Activated T-cell treated with anti-CD3 and anti-CD28 coated beads, Interleukin-2, amount 50 U/mL, for 72 hours (primary cell): ENCODE results near the gene SYT1. TPM values are rescaled to one million over a fixed set of nuclear protein-coding genes. Genes with fewer than 3 reads are reported as not detected.

Experiments
- ATAC-seq, 2 donors: fragments of 150-1000 bp; cut with Tn5 transposase; replicated peaks in 1 of 2; 2 replicates each; pipeline ENCODE4 v1.10.0; 2021; ENCODE audit warnings: moderate library complexity in 2 of 2, mild to moderate bottlenecking in 1 of 2
- DNase-seq, 2 donors: peaks; one replicate each; pipeline ENCODE4 v3.0.0; 2021 to 2022; ENCODE audit warnings: mixed read lengths in 1 of 2
- H3K27ac Mint-ChIP-seq: one replicate; pipeline ENCODE4 v1.8.0; 2022; ENCODE audit warnings: mild to moderate bottlenecking, moderate library complexity, mixed read lengths
- H3K27me3 Mint-ChIP-seq: one replicate; pipeline ENCODE4 v1.8.0; 2022; ENCODE audit warnings: low read depth, mixed read lengths
- H3K36me3 Mint-ChIP-seq, 2 donors: one replicate each; pipeline ENCODE4 v1.8.0; 2022; ENCODE audit warnings: mixed read lengths in 2 of 2, mild to moderate bottlenecking in 1 of 2; ENCODE audit not compliant: insufficient read depth in 2 of 2
- H3K4me1 Mint-ChIP-seq: one replicate; pipeline ENCODE4 v1.8.0; 2022; ENCODE audit warnings: low read depth, mixed read lengths
- H3K4me3 Mint-ChIP-seq, 2 donors: one replicate each; pipeline ENCODE4 v1.8.0; 2022; ENCODE audit warnings: mild to moderate bottlenecking in 2 of 2, mixed read lengths in 2 of 2, moderate library complexity in 2 of 2
- H3K9me3 Mint-ChIP-seq, 2 donors: one replicate each; pipeline ENCODE4 v1.8.0; 2022; ENCODE audit warnings: mixed read lengths in 2 of 2
- total RNA-seq, 2 donors: library from RNA; stranded (reverse); gene quantifications; one replicate each; pipeline ENCODE4 v1.2.3, GENCODE V29; 2022

SYT1 gene
- total RNA-seq, 2 donors from 2014 or later, result not detected

GRCh38 chr12:79486154-79486553, 621.6 kb downstream of the SYT1 start:
- ATAC-seq (no peak), DNase-seq (no peak)
- Mint-ChIP-seq H3K36me3 (peaks cover 0 to 1% of the 10 kb centered on the region in 2 donors), H3K4me1 (no peaks in the 10 kb centered on the region), H3K27ac (no peak overlapping the region), H3K4me3 (no peak overlapping the region), H3K9me3 (peaks cover 3% of the 10 kb centered on the region in 2 donors), H3K27me3 (no peaks in the 10 kb centered on the region)

GRCh38 chr12:79487386-79488110, 623.0 kb downstream of the SYT1 start:
- H3K36me3 Mint-ChIP-seq, result peaks cover 0 to 1% of the 10 kb centered on the region in 2 donors
- ATAC-seq (no peak), DNase-seq (no peak)
- H3K4me1 Mint-ChIP-seq, result no peaks in the 10 kb centered on the region
- H3K4me3 Mint-ChIP-seq, result no peak overlapping the region
- H3K9me3 Mint-ChIP-seq, result peaks cover 6 to 7% of the 10 kb centered on the region in 2 donors
- no peak overlapping the region for H3K27ac Mint-ChIP-seq
- no peaks in the 10 kb centered on the region for H3K27me3 Mint-ChIP-seq
